SKM-1 (cell line): ENCODE data around the gene ALPG.
"Not testable (repeated sequence)": the region's sequence is repeated elsewhere in the genome, so short reads cannot be mapped to it uniquely, and the experiment has no call there.

Source experiments
- DNase-seq: peaks from one replicate; lab custom pipeline; 2025; ENCODE audit not compliant: unreplicated experiment; lab: John Stamatoyannopoulos, UW

The ALPG gene

DNA sequence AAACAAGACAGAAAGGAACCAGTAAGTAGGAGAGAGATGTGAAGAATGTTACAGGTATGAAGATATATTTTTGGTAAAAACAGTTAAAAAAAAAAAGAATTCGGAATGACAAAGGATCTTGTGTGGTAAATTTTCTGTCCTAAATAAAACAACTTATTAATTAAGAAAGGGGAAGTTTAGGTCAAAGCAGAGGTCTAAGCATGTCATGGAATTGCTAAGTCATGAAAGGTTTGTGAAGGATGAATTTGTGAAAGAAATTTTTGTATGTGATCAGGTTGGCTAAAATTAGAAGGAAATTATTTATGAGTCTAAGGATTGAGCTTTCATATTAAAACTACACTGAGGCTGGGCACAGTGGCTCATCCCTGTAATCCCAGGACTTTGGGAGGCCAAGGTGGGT, 11.1 kb upstream of the ALPG start:
- DNase-seq = no peak

DNA sequence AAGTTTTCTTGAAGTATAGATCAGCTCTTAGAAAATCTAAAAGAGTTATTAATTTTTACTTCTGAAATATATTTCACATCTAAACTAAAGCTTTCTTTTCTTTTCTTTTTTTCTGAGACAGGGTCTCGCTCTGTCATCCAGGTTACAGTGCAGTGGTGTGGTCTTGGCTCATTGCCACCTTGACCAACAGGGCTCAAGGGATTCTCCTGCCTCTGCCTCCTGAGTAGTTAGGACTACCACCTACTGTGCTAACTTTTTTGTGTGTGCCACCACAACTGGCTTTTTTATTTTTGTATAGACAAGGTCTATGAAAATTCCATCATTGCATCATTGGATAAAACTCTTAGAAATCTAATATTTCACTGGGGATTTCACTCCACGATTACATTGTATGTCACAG, 10.0 kb upstream of the ALPG start:
- DNase-seq = no peak

DNA sequence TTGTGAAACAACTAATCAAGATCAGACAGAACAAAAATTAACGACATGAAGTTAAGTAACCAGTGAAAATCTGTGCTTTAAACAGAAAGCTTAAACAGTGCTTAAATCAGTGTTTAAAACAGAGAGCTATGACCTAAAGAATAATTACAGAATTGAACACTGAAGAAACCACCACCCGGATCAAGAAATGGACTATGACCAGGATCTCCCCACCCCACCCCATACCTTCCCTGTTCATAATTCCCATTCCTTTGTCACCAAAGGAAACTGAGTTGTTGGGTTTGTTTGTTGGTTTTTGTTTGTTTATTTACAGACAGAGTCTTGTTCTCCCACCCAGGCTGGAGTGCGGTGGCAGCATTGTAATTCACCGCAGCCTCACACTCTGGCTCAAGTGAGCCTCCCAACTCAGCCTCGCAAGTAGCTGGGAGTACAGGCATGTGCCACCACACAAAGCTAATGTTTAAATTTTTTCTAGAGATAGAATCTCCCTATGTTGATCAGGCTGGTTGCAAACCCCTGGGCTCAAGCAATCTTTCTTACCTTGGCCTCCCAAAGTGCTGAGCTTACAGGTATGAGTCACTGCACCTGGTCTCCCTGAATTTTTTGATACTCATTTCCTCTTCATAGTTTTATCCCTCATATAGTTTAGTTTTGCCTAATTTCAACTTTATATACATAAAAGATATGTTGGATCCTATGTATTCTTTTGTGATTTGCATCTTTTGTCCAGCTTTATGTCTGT, 8.2 kb upstream of the ALPG start:
- DNase-seq = no peak

DNA sequence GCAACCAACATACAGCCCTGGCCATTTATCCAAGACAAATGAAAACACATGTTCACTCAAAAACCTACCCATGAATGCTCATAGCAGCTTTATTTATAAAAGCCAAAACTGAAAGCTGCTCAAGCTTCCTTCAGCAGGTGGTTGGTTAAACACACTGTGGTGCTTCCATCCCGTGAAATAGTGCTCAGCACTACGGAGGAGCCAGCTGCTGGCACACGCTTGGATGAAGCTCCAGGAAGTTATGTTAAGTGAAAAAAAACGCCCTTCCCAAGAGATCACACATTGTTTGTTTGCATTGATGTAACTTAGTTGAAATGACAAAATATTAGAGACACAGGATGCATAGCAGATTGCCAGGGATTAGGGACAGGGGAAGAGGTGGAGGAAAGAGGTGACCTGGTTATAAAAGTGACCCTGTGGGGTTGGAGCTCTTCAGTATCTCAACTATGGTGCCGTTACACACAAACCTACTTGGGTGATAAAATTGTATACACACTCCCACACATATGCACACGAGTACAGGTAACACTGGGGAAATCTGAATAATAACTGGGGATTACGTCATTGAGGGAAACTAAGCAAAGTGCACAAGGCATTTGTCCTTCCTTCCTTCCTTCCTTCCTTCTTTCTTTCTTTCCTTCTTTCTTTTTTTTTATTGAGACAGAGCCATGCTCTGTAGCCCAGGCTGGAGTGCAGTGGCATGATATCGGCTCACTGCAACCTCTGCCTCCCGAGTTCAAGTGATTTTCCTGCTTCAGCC, 6.2 kb upstream of the ALPG start:
- no peak for DNase-seq

DNA sequence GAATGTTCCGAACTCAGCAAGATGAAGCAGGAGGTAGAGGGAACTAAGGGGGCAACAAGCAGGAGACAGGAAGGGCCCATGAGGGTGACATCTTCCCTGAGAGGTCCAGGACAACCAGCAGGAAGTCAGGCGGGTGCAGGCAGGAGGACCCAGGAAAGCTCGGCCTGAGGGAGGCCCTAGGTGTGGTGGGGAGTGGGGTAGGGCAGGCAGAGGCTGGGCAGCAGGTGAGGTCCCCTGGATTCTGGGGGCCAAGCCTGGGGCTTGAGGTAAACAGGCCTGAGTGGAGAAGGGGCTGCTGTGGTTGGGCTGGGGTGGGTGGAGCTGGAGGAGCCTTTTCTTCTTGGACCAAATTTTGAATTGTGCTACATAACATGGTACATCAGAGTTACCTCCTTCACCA, 4.1 kb upstream of the ALPG start:
- DNase-seq = no peak

DNA sequence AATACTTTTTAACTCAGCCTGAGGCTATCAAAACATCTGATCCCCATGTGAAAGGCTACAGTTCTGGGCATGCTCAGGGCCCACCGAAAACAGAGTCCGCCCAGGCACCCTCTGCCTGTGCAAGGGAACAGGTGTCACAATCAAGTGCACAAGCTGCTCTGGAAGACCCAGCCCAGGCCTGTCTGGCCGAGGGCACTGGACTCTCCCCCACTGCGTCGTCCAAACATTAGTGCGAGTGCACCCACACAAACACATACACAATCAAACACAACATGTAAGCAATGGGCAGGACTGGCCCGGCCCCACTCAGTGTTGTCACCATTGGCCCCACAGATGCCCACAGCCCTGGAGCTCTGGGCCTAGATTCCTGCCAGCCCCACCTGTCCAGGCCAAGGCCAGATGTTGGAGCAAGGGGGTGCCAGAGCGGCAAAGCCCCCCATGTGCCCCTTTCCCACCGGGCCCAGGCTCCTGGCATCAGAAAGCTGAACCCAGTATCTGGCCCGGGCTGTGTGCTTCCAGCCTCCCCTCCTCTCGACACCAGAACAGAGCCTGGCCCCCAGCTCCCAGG, 617 bp upstream of the ALPG start:
- DNase-seq = no peak

DNA sequence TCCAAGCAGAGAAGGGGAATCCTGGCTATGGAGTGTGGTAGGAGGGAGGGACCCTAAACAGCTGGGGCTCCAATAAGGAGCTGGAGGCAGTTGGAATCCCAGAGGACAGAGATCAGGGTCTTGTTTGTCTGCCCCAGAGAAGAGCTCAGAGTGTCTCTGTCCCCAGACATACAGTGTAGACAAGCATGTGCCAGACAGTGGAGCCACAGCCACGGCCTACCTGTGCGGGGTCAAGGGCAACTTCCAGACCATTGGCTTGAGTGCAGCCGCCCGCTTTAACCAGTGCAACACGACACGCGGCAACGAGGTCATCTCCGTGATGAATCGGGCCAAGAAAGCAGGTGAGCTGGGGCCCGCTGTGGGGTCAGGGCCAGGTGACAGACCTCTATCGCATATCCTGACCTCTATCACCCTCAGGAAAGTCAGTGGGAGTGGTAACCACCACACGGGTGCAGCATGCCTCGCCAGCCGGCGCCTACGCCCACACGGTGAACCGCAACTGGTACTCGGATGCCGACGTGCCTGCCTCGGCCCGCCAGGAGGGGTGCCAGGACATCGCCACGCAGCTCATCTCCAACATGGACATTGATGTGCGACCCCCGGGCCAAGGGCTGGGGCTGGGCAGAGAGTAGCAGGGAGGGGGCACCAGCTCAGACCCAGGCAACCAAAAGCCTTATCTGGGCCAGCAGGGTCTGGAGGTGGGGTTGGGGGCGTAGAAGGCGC, 945 bp downstream of the ALPG start:
- DNase-seq = not testable (repeated sequence)

DNA sequence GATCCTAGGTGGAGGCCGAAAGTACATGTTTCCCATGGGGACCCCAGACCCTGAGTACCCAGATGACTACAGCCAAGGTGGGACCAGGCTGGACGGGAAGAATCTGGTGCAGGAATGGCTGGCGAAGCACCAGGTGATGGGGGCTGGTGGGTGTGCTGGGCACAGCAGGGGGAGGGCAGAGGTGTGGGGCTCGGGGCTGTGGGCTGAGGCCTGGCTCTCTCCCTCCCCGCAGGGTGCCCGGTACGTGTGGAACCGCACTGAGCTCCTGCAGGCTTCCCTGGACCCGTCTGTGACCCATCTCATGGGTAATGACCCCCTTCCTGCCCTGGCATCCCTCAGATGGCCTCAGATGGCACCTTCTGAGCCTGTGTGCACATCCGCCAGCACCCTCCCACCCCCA, 1.6 kb downstream of the ALPG start:
- not testable (repeated sequence) for DNase-seq

DNA sequence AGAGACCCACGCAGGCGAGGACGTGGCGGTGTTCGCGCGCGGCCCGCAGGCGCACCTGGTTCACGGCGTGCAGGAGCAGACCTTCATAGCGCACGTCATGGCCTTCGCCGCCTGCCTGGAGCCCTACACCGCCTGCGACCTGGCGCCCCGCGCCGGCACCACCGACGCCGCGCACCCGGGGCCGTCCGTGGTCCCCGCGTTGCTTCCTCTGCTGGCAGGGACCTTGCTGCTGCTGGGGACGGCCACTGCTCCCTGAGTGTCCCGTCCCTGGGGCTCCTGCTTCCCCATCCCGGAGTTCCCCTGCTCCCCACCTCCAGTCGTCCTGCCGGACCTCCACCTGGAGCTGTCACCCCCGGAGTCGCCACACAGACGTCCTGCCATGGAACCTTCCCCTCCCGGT, 3.0 kb downstream of the ALPG start:
- DNase-seq = not testable (repeated sequence)

DNA sequence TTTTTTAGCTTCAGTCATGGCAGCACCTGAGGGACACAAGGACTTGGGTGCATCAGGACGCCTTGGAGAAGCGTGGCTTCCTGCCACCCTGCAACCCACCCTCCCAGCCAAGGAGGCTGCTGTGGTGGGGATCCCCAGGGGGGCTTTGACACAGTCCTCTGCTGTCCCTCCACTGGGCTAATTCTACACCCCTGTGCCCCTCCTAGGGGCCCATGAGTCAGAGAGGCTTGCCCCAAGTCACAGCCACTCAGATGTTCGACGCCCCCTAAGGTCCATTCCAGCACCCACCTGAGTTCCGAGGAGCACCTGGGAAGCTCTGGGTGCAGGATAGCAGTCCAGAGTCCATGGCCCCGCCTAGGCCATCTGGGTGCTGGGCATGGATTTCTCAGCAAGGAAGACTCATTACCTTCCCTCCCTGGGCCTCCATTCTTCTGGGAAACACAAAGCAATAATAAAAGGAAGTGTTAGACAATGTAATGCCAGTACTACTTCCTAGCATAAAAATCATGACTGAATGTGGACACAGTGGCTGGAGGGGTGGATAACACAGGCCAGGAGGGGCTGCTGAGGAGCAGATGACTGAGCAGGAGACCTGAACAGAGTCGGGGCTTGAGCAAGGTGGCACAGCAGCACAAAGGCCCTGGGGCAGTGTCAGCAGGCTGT, 3.7 kb downstream of the ALPG start:
- DNase-seq = no peak

DNA sequence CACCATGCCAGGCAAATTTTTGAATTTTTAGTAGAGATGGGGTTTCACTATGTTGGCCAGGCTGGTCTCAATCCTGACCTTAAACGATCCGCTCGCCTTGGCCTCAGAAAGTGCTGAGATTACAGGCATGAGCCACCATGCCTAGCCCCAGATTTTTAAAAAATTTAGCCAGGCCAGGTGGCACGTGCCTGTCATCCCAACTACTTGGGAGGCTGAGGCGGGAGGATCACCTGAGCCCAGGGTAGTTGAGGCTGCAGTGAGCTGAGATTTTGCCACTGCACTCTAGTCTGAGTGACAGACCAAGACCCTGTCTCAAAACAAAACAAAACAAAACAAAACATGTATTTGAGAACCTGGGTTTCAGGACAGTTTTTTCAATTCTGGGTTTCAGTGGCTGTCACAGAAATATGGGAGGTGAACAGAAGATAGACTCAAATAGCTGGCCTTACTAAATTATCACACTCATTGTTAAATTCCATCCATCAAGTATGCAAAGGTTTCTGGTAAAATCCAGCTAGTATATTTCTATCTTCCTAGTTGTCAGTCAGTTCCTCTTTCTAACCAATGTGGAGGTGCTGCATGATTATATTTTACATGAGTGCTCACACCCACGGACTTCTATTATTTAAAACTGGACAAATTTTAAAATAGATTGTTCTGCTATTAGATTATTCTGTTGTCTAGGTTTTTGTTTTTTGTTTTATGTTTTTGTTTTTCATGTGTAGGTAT, 5.4 kb downstream of the ALPG start:
- DNase-seq = no peak

DNA sequence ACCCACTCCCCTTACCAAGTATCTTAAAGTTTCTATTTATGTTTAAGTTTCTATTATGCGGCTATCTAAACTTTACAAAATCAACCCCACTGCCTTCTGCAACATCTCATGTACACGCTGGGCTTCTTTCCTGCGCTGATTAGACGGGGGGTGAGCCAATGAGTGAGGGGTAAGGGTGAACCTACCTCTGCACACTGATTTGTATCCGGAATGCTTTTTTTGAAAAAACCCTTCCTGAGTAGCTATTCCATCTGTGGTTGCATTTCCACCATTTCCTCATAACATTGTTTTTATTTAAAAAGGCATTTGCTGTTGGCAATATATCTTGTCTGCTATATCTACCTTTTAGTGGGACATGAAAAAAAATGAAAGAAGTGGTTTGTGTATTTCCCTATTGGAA, 6.3 kb downstream of the ALPG start:
- no peak for DNase-seq

DNA sequence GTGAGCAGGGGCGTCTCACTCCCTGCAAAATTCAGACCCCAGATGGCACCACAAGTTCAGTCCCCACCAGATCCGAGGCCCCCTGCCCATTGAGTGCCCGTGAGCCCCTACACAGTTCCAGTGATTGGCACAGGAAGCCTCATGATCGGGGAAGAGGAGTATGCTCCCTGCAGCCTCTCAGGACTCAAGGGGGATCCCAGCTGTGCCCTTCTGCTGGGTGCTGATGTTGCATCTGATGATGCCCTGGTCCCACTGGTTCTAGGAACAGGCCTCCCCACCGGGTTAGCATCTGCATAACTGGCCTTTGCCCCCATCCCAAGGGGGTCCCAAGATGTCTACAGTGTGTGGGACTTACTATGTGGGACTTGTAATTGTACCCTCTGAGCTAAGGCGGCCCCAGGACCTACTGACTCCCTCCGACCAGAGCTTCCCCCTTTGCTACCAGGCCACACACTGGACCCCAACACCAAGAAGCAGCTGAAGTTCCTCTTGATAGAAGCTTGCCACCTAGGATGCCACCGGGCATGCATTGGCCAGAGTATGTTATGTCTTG, 8.6 kb downstream of the ALPG start:
- DNase-seq = no peak

DNA sequence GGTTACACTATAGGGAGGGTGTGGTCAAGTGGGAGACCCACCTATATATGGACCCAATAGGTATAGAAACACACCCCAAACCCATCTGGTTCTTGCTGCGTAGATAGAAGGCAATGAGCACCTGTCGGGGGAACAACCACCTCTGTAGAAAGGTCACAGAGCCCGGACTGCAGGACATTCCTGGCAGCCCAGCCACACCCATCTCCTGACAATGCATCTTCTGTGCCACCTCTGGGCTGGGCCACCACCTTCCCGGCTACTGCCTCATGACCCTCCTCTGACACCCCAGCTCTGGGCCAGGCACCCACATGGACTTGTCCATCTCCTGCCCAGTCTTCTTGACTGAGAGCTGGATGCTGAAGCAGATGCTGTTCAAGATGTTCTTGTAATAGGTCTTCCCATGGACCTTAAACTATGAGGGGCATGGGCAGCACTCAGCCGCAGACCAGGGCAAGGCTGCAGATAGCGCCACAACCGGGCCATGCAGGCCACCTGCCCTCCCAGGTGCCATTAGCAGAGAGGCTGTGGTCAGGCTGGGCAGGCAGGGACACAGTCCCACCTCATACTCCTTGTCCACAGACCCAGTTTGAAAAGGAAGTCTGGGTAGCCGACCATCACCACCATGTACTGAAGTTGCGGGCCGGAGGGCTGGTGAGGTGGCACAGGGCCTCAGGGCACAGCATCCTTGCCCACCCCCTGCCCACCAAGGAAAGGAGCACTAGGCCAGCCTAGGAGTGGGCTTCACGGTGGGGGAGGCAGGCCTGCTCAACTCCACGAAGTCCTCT, 9.3 kb downstream of the ALPG start:
- DNase-seq = no peak

DNA sequence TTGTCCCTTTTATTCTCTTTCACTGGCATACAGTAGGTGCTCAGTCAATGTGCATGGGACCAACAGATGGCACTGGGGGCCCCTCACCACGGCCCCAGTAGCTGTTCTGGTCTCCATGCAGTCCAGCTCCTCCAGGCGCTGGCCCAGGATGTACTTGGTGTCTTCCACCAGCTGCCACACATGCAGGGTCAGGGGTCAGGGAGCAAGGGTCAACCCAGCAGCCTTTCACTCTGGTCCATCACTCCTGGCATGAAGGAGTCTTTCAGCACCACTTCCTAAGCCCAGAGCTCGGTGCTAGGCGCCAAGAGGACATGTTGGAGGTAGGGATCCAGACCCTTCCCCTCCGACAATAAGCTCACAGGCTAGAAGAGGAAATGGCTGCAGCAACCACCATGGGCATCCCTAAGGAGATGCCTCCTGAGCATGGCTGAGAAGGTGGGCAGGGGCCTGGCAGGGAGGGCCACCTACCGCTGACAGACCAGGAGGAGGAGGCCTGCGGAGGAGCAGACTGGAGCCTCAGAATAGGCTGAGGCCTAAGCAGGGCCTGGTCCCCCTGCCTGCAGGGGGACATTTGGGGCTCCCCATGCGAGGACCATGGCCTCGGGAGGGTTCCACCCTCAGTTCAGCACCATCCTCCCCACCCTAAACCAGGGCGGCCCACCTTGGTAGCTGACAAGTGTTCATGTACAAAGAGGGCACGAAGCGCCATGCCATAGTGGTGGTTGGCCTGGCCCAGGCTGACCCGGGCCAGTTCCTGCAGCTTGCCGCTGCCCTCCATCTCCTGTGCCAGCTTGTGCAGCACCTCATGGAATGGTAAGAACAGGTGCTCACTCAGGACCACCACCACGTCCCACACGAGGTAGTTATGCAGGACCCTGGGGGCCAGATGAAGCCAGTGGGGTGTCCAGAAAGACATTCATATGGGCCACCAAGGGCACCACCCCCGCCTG, 10.2 kb downstream of the ALPG start:
- DNase-seq = no peak

DNA sequence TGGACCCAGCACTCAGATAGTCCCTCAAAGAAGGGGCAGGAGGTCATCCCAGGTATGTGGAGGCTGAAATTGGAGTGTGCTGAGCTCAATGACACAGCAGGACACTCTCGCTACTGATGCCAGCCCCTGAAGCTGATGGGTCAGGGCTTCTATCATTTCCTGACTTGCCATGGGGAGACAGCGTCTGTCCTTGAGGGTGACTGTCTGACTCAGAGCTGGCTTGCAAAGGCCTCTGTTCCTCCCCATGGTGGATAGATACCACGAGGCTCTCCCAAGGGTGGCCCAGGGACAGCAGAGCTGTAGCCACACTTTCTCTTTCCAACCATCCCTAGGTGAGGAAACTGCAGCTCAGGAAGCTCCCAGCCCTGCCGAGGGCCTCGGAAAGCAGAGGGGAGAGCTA, 10.8 kb downstream of the ALPG start:
- no peak for DNase-seq

DNA sequence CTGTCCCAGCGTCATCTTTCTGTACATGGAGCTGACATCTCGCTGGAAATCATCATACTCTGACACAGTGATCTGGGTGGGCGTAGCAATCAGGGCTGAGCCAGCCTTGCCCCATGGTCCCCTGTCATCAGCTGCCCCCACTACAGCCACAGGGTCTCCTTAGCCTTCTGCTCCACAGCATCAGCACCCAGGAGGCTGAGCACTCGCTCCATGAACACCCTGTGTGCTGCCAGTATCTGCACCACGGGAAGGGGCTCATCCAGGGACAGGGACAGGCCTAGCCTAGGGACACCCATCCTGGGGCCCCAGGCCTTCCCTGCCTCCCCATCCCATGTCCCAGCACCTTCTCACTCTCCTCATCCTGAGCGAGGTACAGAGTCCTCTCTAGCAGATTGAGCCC, 11.4 kb downstream of the ALPG start:
- DNase-seq = no peak

DNA sequence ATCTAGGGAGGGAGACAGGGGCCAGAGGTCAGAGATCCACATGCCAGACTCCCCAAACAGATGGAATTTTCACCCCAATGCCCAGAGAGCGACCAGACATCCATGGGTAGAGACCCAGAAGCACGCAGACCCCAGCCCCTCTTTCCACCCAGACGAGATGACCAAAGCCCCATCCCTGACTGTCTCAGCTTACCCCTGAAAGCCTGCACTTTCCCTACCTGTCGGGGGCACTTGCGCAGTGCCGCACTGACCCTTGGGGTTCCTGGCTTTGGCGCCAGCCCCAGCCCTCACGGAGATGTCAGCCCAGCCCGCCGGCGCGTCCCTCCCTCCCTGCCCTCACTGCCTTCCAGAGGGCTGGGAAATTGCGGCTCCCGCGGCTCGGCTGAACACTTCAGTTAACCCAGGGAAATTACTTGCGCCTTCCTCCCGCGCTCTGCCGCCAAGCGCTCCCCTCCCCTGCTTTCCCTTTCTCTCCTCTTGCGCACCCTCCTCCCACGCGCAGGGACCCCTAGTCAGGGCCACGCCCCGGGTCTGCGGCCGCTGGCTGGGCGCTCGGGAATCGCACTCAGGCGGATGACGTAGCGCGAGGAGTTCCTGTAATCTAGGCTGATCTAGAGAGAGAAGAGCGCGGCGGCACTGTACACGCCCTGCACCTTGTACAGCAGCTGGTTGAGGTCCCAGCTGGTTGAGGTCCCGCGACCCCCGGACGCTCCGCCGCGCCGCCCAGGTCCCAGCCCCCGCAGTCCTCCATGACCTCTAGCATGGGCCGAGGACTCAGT, 12.0 kb downstream of the ALPG start:
- DNase-seq = no peak
